ENCODE measurements around the gene ACKR3. TPM values are rescaled to one million over a fixed set of nuclear protein-coding genes. Genes with fewer than 3 reads are reported as not detected.
A peak's percentile ranks its signal among the peaks of the same experiment; 100 is the strongest.

Gene ACKR3
- total RNA-seq (2022) (3.2 and 3.9 TPM in 2 replicates), Bru-seq, nascent RNA (percentile 53 among the genes with signal in this experiment), BruChase-seq, experiment 1, labeled RNA remaining after a 2-hour chase (percentile 39 among the genes with signal in this experiment), BruChase-seq, experiment 2, labeled RNA remaining after a 6-hour chase (percentile 36 among the genes with signal in this experiment)
- long read RNA-seq, transcript ACKR3-201 (2 exons, 2,203 nt) = major isoform, 5 of 6 reads
- long read RNA-seq, partial matches to known transcripts = 0 of 6 reads
- long read RNA-seq, other reads (novel, unspliced or antisense) = 1 of 6 reads

DNA sequence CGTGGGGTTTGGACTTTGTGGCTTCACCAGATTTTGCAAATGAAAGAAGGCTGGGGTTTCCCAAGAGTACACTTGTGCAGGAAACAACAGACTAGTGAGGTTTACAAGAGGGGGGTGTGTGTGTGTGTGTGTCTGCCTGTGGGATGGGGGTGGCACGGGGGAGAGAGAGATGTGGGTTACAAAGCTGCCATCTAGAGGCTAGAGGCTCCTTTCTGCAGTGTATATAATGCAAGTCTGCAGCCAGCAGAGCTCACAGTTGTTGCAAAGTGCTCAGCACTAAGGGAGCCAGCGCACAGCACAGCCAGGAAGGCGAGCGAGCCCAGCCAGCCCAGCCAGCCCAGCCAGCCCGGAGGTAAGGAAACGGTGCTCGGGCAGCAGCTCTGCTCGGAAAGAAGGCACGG lies at the start of gene ACKR3:
ACKR3 (plus strand) TSS at position 253 of the 401 bp plus-strand sequence. CDS start 10,641 bp downstream, outside the sequence.
- no peaks in the 10 kb centered on the region for H3K27me3 Mint-ChIP-seq (ENCODE audit: insufficient read depth, unreplicated experiment)
- Histone ChIP-seq H3K4me3 (ENCODE audit: low read depth, low read length) (peak within 1 kb of the TSS; percentile 40), H3K27me3 (replicated peaks; ENCODE audit: control insufficient read depth, insufficient read depth, low read length) (no peaks in the 10 kb centered on the region), H3K9me3 (no peaks in the 10 kb centered on the region), H3K36me3 (ENCODE audit: control insufficient read depth, insufficient read depth, low read length) (no peaks in the 10 kb centered on the region), H3K4me1 (peaks cover 20% of the 10 kb centered on the region; the same call in 1 of the 2 replicates)
- intact Hi-C loops (cut with micrococcal nuclease; ENCODE audit: unreplicated experiment) = loop anchor here (1.0 to 5.0 kb wide), 4 partner anchors 56 to 458 kb away; no protein-coding TSS in a partner anchor
- DNase-seq = peak; percentile 66 to 67
- no peaks in the 10 kb centered on the region for H3K4me1 Mint-ChIP-seq (ENCODE audit: low read depth, unreplicated experiment)
- H3K9me3 Mint-ChIP-seq (ENCODE audit: unreplicated experiment) = no peaks in the 10 kb centered on the region
- no peaks in the 10 kb centered on the region for H3K36me3 Mint-ChIP-seq (ENCODE audit: insufficient read depth, unreplicated experiment)
- ChIA-PET CTCF (interaction anchor here (0.5 to 3.1 kb wide), 8 partner anchors 13 to 498 kb away, joined by 3 to 22 read pairs (median 3); no protein-coding TSS in a partner anchor), POLR2A (no interaction called here)
- peak within 1 kb of the TSS; percentile 75 for H3K4me3 Mint-ChIP-seq (ENCODE audit: unreplicated experiment)
- no peak within 1 kb of the TSS for H3K27ac Mint-ChIP-seq (ENCODE audit: unreplicated experiment)
- TF ChIP-seq CTCF (IDR thresholded peaks at IDR 0.05; ENCODE audit: insufficient read depth in 1 of 2, low read depth in 1 of 2, low read length in 1 of 2, severe bottlenecking in 1 of 2, unreplicated experiment in 1 of 2) = peak in 1 of 2 experiments; percentile 47
- BruUV-seq (replicated peaks) = no TSS peak

DNA sequence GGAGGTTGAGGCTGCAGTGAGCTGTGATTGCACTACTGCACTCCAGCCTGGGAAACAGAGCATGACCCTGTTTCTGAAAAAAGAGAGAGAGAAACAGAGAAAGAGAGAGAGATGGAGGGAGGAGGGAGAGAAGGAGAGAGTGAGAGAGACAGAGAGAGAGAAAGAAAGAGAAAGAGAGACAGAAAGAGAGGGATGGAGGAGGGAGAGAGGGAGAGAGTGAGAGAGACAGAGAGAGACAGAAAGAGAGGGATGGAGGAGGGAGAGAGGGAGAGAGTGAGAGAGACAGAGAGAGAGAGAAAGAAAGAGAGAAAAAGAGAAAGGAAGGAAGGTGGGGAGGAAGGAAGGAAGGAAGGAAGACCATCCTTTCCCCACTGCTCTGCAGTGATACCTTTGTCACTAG lies 48.1 kb upstream of the ACKR3 start:
- CTCF ChIA-PET = no interaction called here
- no peak for DNase-seq
- Mint-ChIP-seq H3K27ac (ENCODE audit: unreplicated experiment) (no peak overlapping the region), H3K4me3 (ENCODE audit: unreplicated experiment) (no peak overlapping the region), H3K27me3 (ENCODE audit: insufficient read depth, unreplicated experiment) (peaks cover 6% of the 10 kb centered on the region), H3K4me1 (ENCODE audit: low read depth, unreplicated experiment) (no peaks in the 10 kb centered on the region), H3K36me3 (ENCODE audit: insufficient read depth, unreplicated experiment) (no peaks in the 10 kb centered on the region), H3K9me3 (ENCODE audit: unreplicated experiment) (no peaks in the 10 kb centered on the region)
- Histone ChIP-seq H3K36me3 (ENCODE audit: control insufficient read depth, insufficient read depth, low read length) (no peaks in the 10 kb centered on the region), H3K27me3 (replicated peaks; ENCODE audit: control insufficient read depth, insufficient read depth, low read length) (no peaks in the 10 kb centered on the region), H3K4me3 (ENCODE audit: low read depth, low read length) (no peak overlapping the region), H3K9me3 (no peaks in the 10 kb centered on the region), H3K4me1 (no peaks in the 10 kb centered on the region)
- intact Hi-C loops (cut with micrococcal nuclease; ENCODE audit: unreplicated experiment) = no loop called here
- no TSS peak for BruUV-seq (replicated peaks)
- no peak for TF ChIP-seq CTCF (IDR thresholded peaks at IDR 0.05; ENCODE audit: insufficient read depth in 1 of 2, low read depth in 1 of 2, low read length in 1 of 2, severe bottlenecking in 1 of 2, unreplicated experiment in 1 of 2)
- POLR2A ChIA-PET = no interaction called here

- intact Hi-C loops (cut with micrococcal nuclease; ENCODE audit: unreplicated experiment) = no loop called here
- H3K4me1 ChIP-seq = no peaks in the 10 kb centered on the region
- H3K27ac Mint-ChIP-seq (ENCODE audit: unreplicated experiment) = no peak overlapping the region
- no peak for DNase-seq
- H3K27me3 Mint-ChIP-seq (ENCODE audit: insufficient read depth, unreplicated experiment) = peaks cover 6% of the 10 kb centered on the region
- peaks cover 8% of the 10 kb centered on the region for H3K4me1 Mint-ChIP-seq (ENCODE audit: low read depth, unreplicated experiment)
- ChIA-PET CTCF (no interaction called here), POLR2A (no interaction called here)
- BruUV-seq (replicated peaks) = no TSS peak
- no peak overlapping the region for H3K4me3 Mint-ChIP-seq (ENCODE audit: unreplicated experiment)
- TF ChIP-seq CTCF (IDR thresholded peaks at IDR 0.05; ENCODE audit: insufficient read depth in 1 of 2, low read depth in 1 of 2, low read length in 1 of 2, severe bottlenecking in 1 of 2, unreplicated experiment in 1 of 2) = no peak
- H3K9me3 Mint-ChIP-seq (ENCODE audit: unreplicated experiment) = no peaks in the 10 kb centered on the region
- H3K36me3 Mint-ChIP-seq (ENCODE audit: insufficient read depth, unreplicated experiment) = no peaks in the 10 kb centered on the region
- no peak overlapping the region for H3K4me3 ChIP-seq (ENCODE audit: low read depth, low read length)
- H3K36me3 ChIP-seq (ENCODE audit: control insufficient read depth, insufficient read depth, low read length) = no peaks in the 10 kb centered on the region
- H3K27me3 ChIP-seq (replicated peaks; ENCODE audit: control insufficient read depth, insufficient read depth, low read length) = no peaks in the 10 kb centered on the region
- H3K9me3 ChIP-seq = no peaks in the 10 kb centered on the region
Measured at GRCh38 chr2:236523249-236523648, 46.4 kb upstream of the ACKR3 start.

Data from Caco-2 (cell line).